CD4-positive, alpha-beta T cell treated with Interleukin-1 beta for 1 hour (primary cell): ENCODE measurements around the gene EPAS1.

Source experiments
- DNase-seq, 2 donors: peaks; one replicate each; pipeline ENCODE4 v3.0.0-alpha.2; 2020 to 2022

EPAS1 gene

DNA sequence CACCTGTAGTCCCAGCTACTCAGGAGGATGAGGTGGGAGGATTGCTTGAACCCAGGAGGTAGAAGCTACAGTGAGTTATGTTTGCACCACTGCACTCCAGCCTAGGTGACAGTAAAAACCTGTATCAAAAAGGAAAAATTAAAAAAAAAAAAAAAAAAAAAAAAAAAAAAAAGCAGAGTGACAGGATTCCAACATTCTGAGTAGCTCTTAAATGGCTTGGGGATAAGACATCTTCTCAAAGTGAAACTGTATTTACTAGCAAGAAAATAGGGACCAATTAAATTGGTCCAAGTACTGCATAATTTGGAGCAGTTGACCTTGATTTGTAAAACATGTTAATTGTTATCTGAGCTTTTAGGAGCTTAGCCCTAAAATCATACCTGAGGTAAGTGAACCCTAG, 116.4 kb downstream of the EPAS1 start:
- DNase-seq, result no peak

DNA sequence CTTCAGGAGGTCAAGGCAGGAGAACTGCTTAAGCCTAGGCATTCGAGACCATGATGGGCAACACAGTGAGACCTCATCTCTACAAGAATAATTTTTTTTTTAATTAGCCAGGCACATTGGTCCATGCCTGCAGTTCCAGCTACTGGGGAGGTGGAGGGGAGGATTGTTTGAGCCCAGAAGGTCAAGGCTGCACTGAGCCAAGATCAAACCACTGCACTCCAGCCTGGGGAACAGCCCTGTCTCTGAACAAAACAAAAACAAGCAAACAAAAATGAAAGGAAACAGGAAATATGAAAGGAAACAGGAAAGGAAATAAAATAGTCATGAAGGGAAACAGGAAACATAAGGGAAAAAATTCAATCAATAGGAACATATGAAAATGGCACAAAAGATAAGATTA, 117.5 kb downstream of the EPAS1 start:
- no peak for DNase-seq

DNA sequence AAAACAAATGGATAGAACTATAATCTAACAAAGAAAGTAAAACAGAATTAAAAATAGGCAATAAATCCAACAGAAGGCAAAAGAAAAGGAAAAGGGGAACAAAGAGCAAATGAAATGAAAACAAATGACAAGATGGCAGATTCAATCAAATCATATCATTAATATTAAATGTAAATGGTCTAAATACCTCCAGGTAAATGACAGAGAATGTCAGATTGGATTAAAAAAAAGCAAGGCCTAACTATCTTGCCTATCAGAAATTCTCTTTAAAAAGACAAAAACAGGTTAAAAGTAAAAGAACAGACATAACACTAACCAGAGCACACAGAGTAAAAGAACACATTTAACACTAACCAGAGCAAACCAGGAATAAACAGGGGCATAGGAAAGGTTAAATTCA, 119.1 kb downstream of the EPAS1 start:
- no peak for DNase-seq

DNA sequence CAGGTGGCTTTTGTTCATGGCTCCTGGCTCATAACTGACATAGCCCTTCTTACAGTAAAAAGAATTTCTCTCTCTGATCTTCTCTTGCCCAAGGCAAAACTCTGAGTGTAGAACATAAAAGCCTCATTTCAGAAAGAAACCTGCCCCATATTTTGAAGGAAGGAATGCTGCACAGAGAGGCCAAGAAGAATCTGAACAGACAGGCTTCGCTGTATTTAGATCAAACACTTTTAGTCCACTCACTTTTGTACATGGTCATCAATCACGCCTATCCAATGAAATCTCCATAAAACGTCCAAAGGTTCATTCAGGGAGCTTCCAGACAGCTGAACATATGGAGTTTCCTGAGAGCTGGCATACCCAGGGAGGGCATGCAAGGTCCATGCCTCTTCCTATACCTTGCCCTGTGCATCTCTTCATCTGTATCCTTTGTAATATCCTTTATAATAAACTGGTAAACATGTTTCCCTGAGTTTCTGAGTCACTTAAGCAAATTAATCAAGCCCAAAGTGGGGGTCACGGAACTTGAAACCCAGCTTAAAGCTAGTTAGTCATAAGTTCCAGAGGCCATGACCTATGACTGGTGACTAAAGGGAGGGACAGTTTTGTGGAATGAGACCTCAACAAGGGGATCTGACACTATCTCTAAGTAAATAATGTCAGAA, 119.7 kb downstream of the EPAS1 start:
- no peak for DNase-seq

DNA sequence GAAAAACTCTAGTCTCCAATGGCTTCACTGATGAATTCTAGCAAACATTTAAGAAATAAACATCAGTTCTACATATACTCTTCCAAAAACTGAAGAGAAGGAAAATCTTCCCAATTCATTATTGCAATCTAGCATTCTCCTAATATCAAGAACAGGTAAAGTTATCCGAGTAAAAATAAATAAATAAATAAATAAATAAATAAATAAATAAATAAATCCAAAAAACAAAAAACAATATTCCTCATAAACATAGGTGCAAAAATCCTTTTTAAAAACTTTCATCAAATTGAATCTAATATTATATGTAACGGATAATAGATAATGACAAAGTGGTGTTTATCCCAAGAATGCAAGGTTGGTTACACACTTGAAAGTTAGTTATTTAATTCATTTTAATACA, 123.7 kb downstream of the EPAS1 start:
- no peak for DNase-seq

DNA sequence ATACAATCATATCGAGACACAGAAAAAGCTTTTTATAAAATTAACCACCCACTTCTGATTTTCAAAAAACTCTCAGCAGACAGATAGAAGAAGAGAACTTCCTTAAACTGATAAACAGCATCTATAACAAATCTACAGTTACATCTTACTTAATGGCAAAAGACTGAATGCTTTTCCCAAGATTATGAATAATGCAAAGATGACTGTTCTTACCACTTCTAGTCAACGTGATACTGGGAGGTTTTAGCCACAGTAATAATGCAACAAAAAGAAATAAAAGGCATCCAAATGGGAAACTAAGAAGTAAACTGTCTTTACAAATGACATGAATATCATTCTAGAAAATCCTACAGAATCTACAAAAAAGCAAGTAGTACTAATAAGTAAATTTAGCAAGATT, 124.2 kb downstream of the EPAS1 start:
- DNase-seq, result no peak

DNA sequence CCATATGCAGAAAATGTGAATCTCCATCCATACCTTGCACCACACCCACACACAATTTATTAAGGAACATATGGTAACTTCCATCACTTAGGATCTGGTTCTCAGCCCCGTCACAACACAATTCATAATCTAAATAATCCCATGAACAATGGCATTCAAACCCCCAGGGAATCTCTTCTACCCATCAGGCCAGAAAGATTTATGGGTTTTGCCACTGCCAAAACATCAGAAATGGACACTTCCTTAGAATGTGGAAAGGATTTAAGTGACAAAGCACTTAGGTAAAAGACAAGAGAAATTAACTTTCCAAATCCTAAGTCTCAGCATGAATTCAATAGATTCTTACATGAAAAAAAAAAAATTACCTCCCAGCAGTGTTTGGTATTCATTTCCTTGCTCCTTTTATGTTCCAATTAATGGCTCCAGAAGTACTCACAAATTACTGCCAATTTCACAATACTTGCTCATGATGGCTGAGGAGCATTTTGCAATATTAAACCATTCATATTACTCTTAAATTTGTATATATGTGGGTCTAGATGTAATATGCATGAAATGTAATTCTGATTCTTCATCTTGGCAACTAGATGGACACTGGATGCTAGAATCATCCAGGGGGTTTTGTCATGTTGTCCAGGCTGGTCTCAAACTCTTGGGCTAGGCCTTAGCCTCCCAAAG, 125.6 kb downstream of the EPAS1 start:
- DNase-seq, result no peak

DNA sequence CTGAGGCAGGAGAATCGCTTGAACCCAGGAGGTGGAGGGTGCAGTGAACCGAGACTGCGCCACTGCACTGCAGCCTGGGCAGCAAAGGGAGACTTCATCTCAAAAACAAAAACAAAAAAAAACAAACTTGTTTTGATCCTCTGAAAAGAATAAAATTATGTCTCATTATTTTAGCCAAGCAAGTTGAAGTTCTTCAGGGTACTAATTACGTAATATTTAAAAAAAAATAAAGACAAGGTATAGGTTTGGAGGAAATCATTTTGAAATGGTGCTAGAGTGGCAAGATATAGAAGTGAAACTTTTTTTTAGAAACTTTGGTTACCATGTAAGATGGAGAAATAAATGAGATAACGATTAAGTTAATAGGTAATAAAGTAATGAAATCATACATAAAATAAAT, 127.7 kb downstream of the EPAS1 start:
- no peak for DNase-seq

DNA sequence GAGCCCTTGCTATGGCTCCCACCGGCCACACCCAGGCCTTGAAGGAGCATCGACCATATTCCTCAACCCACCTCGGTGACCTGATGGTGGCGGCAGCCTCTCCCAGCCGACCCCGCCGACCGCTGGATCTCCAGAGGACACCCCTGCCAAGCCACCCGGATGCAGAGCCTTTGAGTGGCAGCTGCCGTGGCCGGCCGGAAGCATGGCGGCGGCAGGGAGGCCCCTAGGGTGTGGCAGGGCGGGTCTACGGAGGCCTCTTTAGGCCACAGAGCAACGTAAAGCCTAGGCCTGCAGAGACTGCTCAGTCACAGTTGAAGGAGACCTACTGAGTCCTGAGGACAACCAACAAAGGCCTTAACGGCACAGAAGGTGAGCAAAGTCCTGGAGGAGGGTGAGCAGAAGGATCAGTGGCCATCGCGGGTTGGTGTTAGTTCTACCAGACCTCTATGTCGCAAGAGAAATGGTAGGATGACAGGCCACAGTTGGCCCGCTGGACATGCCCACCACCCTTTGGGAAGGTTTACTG, 131.8 kb downstream of the EPAS1 start:
- no peak for DNase-seq

DNA sequence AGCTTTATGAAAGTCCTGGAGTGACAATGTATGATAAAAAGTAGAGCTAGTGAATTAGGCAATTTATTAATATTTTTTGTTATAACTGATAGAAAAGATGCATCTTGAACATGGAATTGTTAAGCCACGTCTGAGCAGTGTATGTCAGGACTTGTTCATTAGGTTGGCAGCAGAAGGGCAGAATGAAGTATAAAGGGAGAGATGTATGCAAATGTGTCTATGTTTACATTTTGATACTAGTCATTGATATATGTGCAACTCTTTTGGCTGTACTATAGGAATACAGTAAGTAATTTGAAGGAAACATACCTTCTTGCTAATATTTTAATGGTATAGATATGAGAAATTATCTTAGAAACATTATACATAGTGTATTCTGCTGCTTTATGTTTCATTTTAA, 133.2 kb downstream of the EPAS1 start:
- DNase-seq, result no peak

DNA sequence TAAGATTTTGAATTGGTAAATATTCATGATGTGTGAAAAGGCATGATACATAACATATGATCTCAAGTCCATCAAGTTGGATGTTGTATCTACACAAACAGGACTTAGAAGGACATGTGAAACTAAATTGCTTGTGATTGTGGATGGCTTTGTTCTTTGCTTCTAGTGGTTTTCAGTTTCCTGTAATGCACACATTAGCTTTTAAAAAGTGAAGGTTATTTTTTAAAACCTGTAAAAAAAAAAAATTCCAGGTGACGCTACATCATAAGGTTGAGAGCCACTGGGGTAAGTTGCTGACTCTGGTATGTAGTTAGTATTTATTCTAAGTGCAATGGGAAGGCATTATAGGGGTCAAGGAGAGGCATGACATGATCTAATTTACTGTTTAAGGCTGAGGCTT, 133.8 kb downstream of the EPAS1 start:
- DNase-seq, result peak in 1 of 2 donors; percentile 9

DNA sequence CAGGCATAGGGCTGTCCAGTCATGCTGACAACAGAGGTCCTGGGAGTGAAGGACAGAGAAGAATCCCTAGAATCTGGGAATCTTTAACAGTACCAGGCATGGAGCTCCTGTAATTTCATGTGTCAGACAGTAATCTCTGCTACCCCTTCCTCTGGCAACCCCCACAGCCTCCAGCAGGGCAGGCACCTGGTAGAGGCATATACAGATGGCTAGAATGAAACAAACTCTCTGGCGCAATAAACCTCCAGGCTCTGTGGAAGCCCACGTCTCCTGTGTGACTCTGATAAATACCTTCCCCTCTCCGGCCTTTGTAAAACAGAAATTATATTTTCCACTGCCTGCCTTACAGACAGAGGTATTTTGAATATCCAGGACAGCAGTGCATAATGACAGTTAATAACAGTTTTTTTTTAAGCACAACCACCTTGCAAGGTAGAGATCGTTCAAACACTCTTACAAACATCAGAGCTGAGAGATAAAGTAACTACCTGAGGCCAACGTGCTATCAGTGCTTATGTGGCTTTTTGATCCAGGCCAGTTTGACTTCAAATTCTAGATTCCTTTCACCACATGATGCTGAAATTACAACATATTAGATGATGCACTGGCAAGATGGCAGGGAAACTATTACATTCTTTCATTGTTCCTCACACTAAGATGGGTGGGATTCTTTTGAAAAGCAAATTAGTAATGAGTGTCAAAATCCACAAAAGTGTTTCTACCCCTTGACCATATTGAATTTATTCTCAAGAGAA, 134.5 kb downstream of the EPAS1 start:
- no peak for DNase-seq

DNA sequence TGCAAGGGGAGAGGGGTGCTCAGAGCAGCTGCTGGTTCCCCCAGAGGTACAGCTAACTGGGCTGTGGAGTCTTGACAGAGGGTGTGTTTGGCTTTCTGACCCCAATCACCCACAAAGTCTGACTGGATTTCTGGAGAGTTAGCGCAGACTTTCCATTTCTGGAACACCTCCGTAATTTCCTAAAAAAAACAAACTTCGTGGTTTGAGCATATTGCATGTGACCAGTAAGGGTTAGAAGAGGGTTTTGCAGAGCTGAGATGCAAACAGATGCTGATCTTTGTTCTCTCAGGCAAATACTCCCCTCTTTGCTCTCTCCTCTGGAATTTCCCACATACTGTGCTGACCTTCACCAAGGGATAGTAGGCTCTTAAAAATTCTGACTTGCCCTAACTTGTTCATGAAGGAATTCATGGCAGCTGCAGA, 137.7 kb downstream of the EPAS1 start:
- DNase-seq, result no peak

DNA sequence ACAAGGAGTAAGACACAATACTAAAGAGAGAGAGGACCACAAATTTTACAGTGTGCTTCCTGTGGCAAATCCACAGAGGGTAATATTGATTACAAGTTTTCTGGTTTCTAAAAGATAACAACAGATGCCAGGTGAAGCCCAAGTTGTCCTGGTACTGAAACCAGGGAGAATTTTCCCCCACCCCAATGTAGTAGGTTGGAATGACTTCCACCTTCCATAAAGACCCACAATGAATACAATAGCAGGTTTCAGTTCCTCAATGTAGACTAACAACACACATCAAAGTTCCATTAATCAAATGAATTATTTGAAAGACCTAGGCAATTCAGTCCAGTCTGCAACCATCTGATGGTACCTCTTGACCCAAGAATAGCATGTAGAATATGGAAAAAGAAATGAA, 138.1 kb downstream of the EPAS1 start:
- no peak for DNase-seq

DNA sequence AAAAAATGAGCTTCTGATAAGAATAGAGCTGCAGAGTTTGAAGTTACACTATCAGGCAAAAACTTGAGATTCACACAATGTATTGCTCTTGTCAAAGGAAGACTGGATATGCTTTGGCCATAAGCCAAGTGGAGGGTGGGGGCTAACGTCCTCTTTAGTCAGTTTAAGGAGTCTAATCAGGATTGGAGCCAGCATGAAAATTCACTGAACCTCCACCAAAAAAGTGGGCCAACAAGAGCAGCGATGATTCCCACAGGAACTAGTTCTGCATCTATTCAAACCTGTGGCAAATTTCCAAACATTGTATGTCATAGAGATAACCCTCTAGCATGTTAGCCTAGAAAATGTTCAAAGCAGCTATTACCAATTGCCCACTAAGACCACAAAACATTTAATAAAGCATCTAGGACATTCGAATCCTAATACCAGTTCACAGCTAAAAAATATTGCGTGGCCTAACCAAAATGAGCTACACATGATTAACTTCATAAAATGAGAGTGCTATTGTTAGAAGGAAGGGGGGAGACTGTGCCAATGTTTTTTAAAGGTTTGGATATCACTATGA, 138.7 kb downstream of the EPAS1 start:
- no peak for DNase-seq
